ENCODE data around the gene ATP8A1. TPM values are rescaled to one million over a fixed set of nuclear protein-coding genes. Genes with fewer than 3 reads are reported as not detected.

Gene ATP8A1
- total and polyA plus RNA-seq, 2 of the 8 experiments (the other 6 are each of a cell fraction or from before 2014, with no cell fraction given), result 3.7 to 14.9 TPM

- Histone ChIP-seq H3K79me2 (ENCODE audit: control insufficient read depth in 1 of 2, insufficient read depth in 2 of 2, low read length in 2 of 2) (no peaks in the 10 kb centered on the region), H3K27me3 (replicated peaks in 1 of 4; ENCODE audit: control insufficient read depth in 3 of 4, extremely low read depth in 1 of 4, insufficient read depth in 3 of 4, low read length in 3 of 4) (peaks cover 0 to 6% (median under 1%) of the 10 kb centered on the region in 4 experiments; a peak in 4 of 7 replicates), H2BK12ac (ENCODE audit: low read depth, low read length) (no peak overlapping the region), H3K23me2 (ENCODE audit: low read depth, low read length) (no peaks in the 10 kb centered on the region), H2BK5ac (ENCODE audit: low read depth, low read length) (no peak overlapping the region), H3K4me2 (ENCODE audit: insufficient read depth in 1 of 2, low read depth in 2 of 2, low read length in 2 of 2) (no peak overlapping the region), H3K4ac (replicated peaks; ENCODE audit: insufficient read length, low read depth, low read length) (no peak overlapping the region), H2AFZ (ENCODE audit: low read length) (no peak overlapping the region), H4K8ac (ENCODE audit: extremely low read depth, insufficient read depth, low read length) (no peak overlapping the region), H3K4me1 (replicated peaks in 1 of 4; ENCODE audit: control insufficient read depth in 3 of 4, insufficient read depth in 4 of 4, low read length in 3 of 4) (peaks cover 2 to 11% (median 7%) of the 10 kb centered on the region in 4 experiments; a peak in 3 of 7 replicates), H3K18ac (ENCODE audit: extremely low read depth, low read length) (no peak overlapping the region), H4K5ac (ENCODE audit: insufficient read length, low read depth, low read length) (no peak overlapping the region), H3K27ac (ENCODE audit: low read depth, low read length) (no peak overlapping the region), H2BK15ac (ENCODE audit: low read length) (no peak overlapping the region), H4K20me1 (replicated peaks in 1 of 2; ENCODE audit: control insufficient read depth in 1 of 2, insufficient read depth in 2 of 2, low read length in 2 of 2) (no peaks in the 10 kb centered on the region), H3K79me1 (ENCODE audit: low read depth, low read length) (no peaks in the 10 kb centered on the region), H3K4me3 (ENCODE audit: extremely low read depth in 1 of 4, insufficient read depth in 2 of 4, low read depth in 3 of 4, low read length in 4 of 4) (no peak overlapping the region), H2BK120ac (replicated peaks; ENCODE audit: low read depth, low read length) (no peak overlapping the region), H3K9me3 (ENCODE audit: insufficient read depth in 2 of 2, low read depth in 1 of 2, low read length in 1 of 2) (no peaks in the 10 kb centered on the region), H3K56ac (replicated peaks; ENCODE audit: insufficient read length, low read depth, low read length) (no peak overlapping the region), H3K9ac (replicated peaks in 1 of 4; ENCODE audit: extremely low read depth in 1 of 4, low read depth in 3 of 4, low read length in 3 of 4) (no peak overlapping the region), H3K23ac (ENCODE audit: insufficient read length) (no peak overlapping the region), H3K14ac (ENCODE audit: insufficient read length) (no peak overlapping the region), H2AK5ac (ENCODE audit: low read depth, low read length) (no peak overlapping the region), H3K36me3 (ENCODE audit: control insufficient read depth in 2 of 4, insufficient read depth in 4 of 4, low read length in 3 of 4) (no peaks in the 10 kb centered on the region), H4K91ac (replicated peaks; ENCODE audit: insufficient read length, low read length) (no peak overlapping the region), H2BK20ac (ENCODE audit: low read length) (no peak overlapping the region)
- CTCF ChIA-PET (ENCODE audit: partially characterized antibody), result interaction anchor here (1.9 to 10.2 kb wide), 3 partner anchors 113 to 232 kb away, joined by 13 to 150 read pairs (median 135); partner anchors contain the start of gene SHISA3
- POLR2A ChIA-PET (ENCODE audit: partially characterized antibody), result no interaction called here
- WGBS, 2 experiments (ENCODE audit: extremely low coverage in 1 of 2, insufficient coverage in 1 of 2, insufficient read length in 1 of 2, insufficient replicate concordance in 2 of 2, low coverage in 1 of 2, low lambda C conversion rate in 2 of 2, missing lambda C conversion rate in 1 of 2), result 64% methylated on average over 5 of the region's 5 CpGs; no CpG with 5 or more reads in 1 of the 2 experiments
- peak; percentile 77 for FAIRE-seq
- no peak for TF ChIP-seq ATF3 (IDR thresholded peaks at IDR 0.05; ENCODE audit: insufficient read depth, low read depth, low read length)
- no peak for TF ChIP-seq JUN (IDR thresholded peaks at IDR 0.05; ENCODE audit: low read depth, low read length)
- TF ChIP-seq CTBP2 (IDR thresholded peaks at IDR 0.05; ENCODE audit: borderline replicate concordance, insufficient read depth, insufficient read length, low read length), result no peak
- TF ChIP-seq SP2 (IDR thresholded peaks at IDR 0.05; ENCODE audit: low read length), result no peak
- no peak for TF ChIP-seq CHD1 (IDR thresholded peaks at IDR 0.05; ENCODE audit: low read depth, low read length)
- no peak for TF ChIP-seq ATF2 (IDR thresholded peaks at IDR 0.05; ENCODE audit: low read length)
- TF ChIP-seq PHF8 (conservative IDR thresholded peaks at IDR 0.05; ENCODE audit: low read depth, low read length), result no peak
- DNase-seq (ENCODE audit: low read depth in 1 of 2, low spot score in 2 of 2), result no peak
These were observed 143.0 kb downstream of the ATP8A1 start for GRCh38 chr4:42513748-42514492.
